RKO (cell line): ENCODE results near the gene PRR16.
"Not testable (repeated sequence)": the region's sequence is repeated elsewhere in the genome, so short reads cannot be mapped to it uniquely, and the experiment has no call there.

Experiments
- DNase-seq: peaks from one replicate; pipeline ENCODE4 v3.0.0-alpha.2; 2016; ENCODE audit warnings: low spot score

Gene PRR16

GRCh38 chr5:120463991-120464626 is at the start of gene PRR16:
Gene PRR16, plus strand, starts transcription at chr5:120464300.
- no peak for DNase-seq

- DNase-seq = no peak
These were observed 48.1 kb upstream of the PRR16 start for GRCh38 chr5:120415985-120416384.

- DNase-seq = no peak
These were observed 45.0 kb upstream of the PRR16 start for GRCh38 chr5:120419127-120419526.

GRCh38 chr5:120426633-120427275 is 37.3 kb upstream of the PRR16 start:
- DNase-seq = not testable (repeated sequence)

GRCh38 chr5:120430572-120430971 is 33.5 kb upstream of the PRR16 start:
- no peak for DNase-seq

GRCh38 chr5:120432861-120433260 is 31.2 kb upstream of the PRR16 start:
- no peak for DNase-seq

GRCh38 chr5:120435129-120435528 is 29.0 kb upstream of the PRR16 start:
- DNase-seq = no peak

GRCh38 chr5:120436996-120437395 is 27.1 kb upstream of the PRR16 start:
- DNase-seq = no peak

GRCh38 chr5:120442694-120443093 is 21.4 kb upstream of the PRR16 start:
- DNase-seq = no peak

- DNase-seq = no peak
These were observed 20.5 kb upstream of the PRR16 start for GRCh38 chr5:120443607-120444006.

GRCh38 chr5:120446068-120446492 is 18.0 kb upstream of the PRR16 start:
- peak; percentile 22 for DNase-seq

GRCh38 chr5:120446901-120447300 is 17.2 kb upstream of the PRR16 start:
- no peak for DNase-seq

GRCh38 chr5:120447706-120448239 is 16.3 kb upstream of the PRR16 start:
- peak; percentile 48 for DNase-seq

GRCh38 chr5:120449501-120449900 is 14.6 kb upstream of the PRR16 start:
- no peak for DNase-seq

- DNase-seq = no peak
These were observed 13.2 kb upstream of the PRR16 start for GRCh38 chr5:120450910-120451309.

GRCh38 chr5:120451445-120451844 is 12.7 kb upstream of the PRR16 start:
- DNase-seq = no peak

- DNase-seq = no peak
These were observed 11.6 kb upstream of the PRR16 start for GRCh38 chr5:120452471-120452870.

- DNase-seq = no peak
These were observed 9.9 kb upstream of the PRR16 start for GRCh38 chr5:120454094-120454798.

GRCh38 chr5:120456006-120456405 is 8.1 kb upstream of the PRR16 start:
- no peak for DNase-seq

- DNase-seq = peak; percentile 86
These were observed 6.1 kb upstream of the PRR16 start for GRCh38 chr5:120457839-120458507.

GRCh38 chr5:120458508-120458847 is 5.6 kb upstream of the PRR16 start:
- not testable (repeated sequence) for DNase-seq

- DNase-seq = no peak
These were observed 2.8 kb upstream of the PRR16 start for GRCh38 chr5:120461251-120461650.
